ENCODE results near the gene TFEC.

GRCh38 chr7:115980159-115980558 is 50.4 kb downstream of the TFEC start:
- TF ChIP-seq CTCF (IDR thresholded peaks at IDR 0.05 in 2 of 3, conservative IDR thresholded peaks at IDR 0.05 in 1 of 3; ENCODE audit: borderline replicate concordance in 1 of 3, insufficient read depth in 1 of 3, low read depth in 2 of 3, low read length in 2 of 3) (no peak), ELF1 (IDR thresholded peaks at IDR 0.05; ENCODE audit: borderline replicate concordance, low read depth) (no peak), FOSL1 (IDR thresholded peaks at IDR 0.05; ENCODE audit: low read depth) (no peak), EZH2 (IDR thresholded peaks at IDR 0.05) (no peak), ZBTB33 (IDR thresholded peaks at IDR 0.05; ENCODE audit: extremely low read depth, insufficient replicate concordance, low read length) (no peak)

Data from HCT116 (cell line).